GM19193 (cell line): ENCODE results near the gene GAB4.

ENCODE experiments used
- POLR2A ChIP-seq: IDR thresholded peaks from 4 replicates; pipeline ENCODE4 v1.6.1; 2011; ENCODE audit not compliant: insufficient read depth, insufficient read length; ENCODE audit errors: extremely low read depth

GAB4 gene, protein sequence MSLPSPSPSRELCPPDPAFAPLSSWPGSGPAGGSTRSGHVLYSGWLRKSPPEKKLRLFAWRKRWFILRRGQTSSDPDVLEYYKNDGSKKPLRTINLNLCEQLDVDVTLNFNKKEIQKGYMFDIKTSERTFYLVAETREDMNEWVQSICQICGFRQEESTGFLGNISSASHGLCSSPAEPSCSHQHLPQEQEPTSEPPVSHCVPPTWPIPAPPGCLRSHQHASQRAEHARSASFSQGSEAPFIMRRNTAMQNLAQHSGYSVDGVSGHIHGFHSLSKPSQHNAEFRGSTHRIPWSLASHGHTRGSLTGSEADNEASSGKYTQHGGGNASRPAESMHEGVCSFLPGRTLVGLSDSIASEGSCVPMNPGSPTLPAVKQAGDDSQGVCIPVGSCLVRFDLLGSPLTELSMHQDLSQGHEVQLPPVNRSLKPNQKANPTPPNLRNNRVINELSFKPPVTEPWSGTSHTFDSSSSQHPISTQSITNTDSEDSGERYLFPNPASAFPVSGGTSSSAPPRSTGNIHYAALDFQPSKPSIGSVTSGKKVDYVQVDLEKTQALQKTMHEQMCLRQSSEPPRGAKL

GRCh38 chr22:17007852-17008731 lies at the start of gene GAB4:
Gene GAB4 (minus strand): TSS chr22:17008222. CDS start chr22:17008114, 108 bp downstream.
- TF ChIP-seq POLR2A = no peak

- no peak for TF ChIP-seq POLR2A
These were observed 48.8 kb upstream of the GAB4 start for GRCh38 chr22:17056807-17057206.

DNA sequence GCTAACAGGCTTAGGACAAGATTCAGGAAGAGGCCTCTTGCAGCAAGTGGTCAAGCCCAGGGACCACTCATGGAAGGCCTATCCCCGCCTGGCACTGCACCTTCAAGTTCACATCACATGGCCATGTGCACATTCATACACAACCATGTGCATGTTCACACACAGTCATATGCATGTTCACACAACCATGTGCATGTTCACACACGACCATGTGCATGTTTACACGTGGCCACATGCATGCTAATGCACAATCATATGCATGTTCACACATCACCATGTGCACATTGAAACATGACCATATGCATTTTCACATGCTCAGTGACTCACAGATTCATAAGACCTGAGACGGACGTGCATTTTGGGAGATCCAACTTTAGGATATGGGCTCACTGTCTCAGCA lies 48.0 kb upstream of the GAB4 start:
- TF ChIP-seq POLR2A = no peak

- no peak for TF ChIP-seq POLR2A
These were observed 39.6 kb upstream of the GAB4 start for GRCh38 chr22:17047656-17048055.

GRCh38 chr22:17046566-17047348 lies 38.7 kb upstream of the GAB4 start:
- no peak for TF ChIP-seq POLR2A

DNA sequence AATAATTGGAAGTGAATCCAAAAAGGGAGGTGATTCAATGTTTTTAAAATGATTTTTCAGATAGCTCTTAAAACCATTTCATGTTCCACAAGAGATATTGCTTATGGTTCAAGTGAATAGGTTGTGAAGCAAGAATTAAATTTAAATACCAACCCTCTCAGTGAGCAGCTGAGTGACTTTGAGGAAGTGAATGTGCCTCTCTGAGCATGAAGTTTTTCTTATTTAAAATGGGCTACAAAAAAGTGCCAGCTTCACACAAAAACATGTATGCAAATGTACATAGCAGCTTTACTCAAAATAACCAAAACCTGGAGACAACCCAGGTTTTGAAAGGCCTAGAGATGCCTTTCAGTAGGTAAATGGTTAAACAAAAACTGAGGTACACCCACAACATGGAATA lies 35.5 kb upstream of the GAB4 start:
- TF ChIP-seq POLR2A = no peak

GRCh38 chr22:17035246-17035645 lies 27.2 kb upstream of the GAB4 start:
- TF ChIP-seq POLR2A = no peak

DNA sequence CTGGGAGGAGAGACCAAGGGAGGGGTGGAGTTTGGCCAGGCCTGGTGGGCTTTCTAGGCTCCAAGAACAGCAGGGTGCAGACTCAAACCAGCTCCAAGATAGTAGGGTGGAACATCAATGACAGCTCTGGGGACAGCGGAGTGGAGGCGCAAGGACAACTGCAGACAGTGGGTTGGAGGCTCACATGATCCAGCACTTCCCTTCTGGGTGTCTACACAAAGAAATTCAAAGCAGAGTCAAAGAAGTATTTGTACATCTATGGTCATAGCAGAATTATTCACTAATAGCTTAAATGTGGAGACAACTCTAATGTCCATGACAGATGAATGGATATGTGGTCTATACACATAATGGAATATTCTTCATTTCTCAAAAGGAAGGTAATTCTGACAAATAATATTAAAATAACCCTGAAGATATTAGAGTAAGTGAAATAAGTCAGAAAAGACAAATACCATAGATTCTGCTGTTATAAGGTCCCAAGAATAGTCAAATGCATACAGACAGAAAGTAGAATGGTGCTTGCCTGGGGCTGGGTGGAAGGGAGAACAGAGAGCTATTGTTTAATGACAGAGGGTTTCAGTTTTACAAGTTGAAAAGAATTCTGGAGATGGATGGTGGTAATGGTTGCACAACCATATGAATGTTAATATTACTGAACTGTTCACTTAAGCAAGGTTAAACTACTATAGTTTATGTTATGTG lies 5.5 kb upstream of the GAB4 start:
- TF ChIP-seq POLR2A = no peak

DNA sequence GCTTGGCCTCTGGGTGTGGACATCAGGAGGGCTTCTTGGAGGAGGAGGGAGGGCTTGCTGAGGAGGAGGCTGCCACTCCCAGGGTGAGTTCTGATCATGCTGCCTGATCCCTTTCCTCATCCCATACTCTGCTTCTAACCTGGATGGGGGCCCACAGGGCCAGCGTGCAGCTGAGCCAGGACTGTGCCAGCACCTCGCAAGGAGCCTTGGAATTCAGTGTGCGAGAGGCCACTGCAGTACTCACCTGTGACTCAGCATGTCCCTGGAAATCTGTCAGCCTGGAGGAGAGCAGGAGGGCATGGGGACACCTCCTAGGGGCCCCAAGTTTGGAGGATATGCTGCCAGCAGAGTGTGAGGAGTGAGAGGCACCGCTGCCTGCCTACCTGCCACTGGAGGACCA lies 4.2 kb upstream of the GAB4 start:
- TF ChIP-seq POLR2A = no peak

- no peak for TF ChIP-seq POLR2A
These were observed 1.7 kb upstream of the GAB4 start for GRCh38 chr22:17009640-17010291.

GRCh38 chr22:17007257-17007656 lies 765 bp downstream of the GAB4 start:
- TF ChIP-seq POLR2A = no peak

DNA sequence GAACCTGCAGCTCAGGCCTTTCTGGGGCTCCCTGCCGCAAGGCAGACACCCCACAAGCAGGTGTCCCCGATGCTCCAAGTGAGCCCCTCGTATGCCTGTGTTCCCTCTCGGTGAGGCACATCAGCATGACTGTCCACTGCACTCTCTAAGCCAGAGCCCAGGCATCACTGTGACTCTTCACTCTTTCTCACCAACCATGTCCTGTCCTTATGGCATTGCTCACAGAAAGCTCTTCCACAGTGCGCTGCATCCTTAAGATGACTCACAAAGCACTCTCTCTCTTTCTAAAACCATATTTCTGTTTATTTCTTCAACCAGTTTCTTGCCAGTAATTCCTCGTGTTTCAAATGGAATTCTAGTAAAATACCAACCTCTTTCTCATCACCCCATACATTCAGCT lies 18.1 kb downstream of the GAB4 start:
- no peak for TF ChIP-seq POLR2A

DNA sequence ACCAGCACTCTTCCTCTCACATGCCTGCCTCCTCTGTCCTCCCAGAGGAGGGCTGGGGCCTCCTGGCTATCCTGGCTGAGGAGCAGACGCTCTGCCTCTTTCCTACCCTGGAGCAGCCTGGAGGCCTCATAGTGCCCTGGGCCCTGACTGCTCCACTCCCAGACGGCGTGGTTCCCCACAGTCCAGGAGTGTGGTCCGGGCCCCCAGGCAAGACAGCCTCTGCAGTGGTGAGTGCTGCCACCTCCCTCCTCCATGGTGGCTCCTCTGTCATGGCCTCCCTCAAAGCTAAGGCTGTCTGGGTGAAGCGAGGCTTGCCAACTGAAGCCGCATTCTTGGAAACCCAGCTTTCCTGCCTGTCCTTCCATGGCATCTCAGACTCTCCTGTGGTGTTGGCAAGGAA lies 19.8 kb downstream of the GAB4 start:
- TF ChIP-seq POLR2A = no peak

DNA sequence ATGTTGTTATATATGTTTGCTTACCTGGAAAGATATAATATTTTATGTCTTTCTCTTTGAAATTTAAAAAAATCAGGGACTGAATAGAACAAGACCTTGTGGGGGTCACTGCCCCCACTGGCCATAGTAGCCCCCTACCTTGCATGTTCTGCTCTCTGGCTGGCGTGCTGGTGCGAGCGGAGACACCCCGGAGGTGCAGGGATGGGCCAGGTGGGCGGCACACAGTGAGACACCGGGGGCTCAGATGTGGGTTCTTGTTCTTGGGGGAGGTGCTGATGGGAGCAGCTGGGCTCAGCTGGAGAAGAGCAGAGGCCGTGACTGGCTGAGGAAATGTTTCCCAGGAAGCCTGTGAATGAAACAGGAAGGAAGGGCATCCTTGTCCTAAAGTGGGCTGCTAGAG lies 20.2 kb downstream of the GAB4 start:
- TF ChIP-seq POLR2A = no peak
